Measurements from ENCODE around the gene RBM20. TPM values are rescaled to one million over a fixed set of nuclear protein-coding genes. Genes with fewer than 3 reads are reported as not detected.

The RBM20 gene
- total and polyA plus RNA-seq, 2 of the 13 experiments (the other 11 are each of a cell fraction or from before 2014, with no cell fraction given): 0.02 to 0.22 TPM

- TF ChIP-seq ZNF281 (CRISPR knock-in tag; IDR thresholded peaks at IDR 0.05; ENCODE audit: borderline replicate concordance) (peak; percentile 95), ZNF75D (CRISPR knock-in tag; IDR thresholded peaks at IDR 0.05; ENCODE audit: borderline replicate concordance) (no peak), ELF3 (CRISPR knock-in tag; IDR thresholded peaks at IDR 0.05) (peak; percentile 61; the same call in 1 of the 2 replicates), PAXIP1 (CRISPR knock-in tag; conservative IDR thresholded peaks at IDR 0.05) (peak; percentile 91), MEIS2 (CRISPR knock-in tag; IDR thresholded peaks at IDR 0.05) (peak; percentile 60; the same call in 1 of the 2 replicates), FOXA3 (CRISPR knock-in tag; IDR thresholded peaks at IDR 0.05) (peak; percentile 93), ZNF543 (CRISPR knock-in tag; IDR thresholded peaks at IDR 0.05) (peak; percentile 43; the same call in 1 of the 2 replicates), EP300 (IDR thresholded peaks at IDR 0.05; ENCODE audit: low read depth in 2 of 2, low read length in 2 of 2) (peak; percentile 29 to 81; a peak in 2 of 4 replicates), EP300 (CRISPR knock-in tag; IDR thresholded peaks at IDR 0.05; ENCODE audit: borderline replicate concordance) (peak; percentile 61; the same call in 1 of the 2 replicates), SIX4 (CRISPR knock-in tag; IDR thresholded peaks at IDR 0.05) (0 out of 2 replicates have a peak, but pooled peaks have one; percentile 13), NONO (IDR thresholded peaks at IDR 0.05) (no peak), NONO (CRISPR knock-in tag; conservative IDR thresholded peaks at IDR 0.05) (peak; percentile 46; the same call in 1 of the 2 replicates), ZBTB40 (IDR thresholded peaks at IDR 0.05) (no peak), ZBTB40 (CRISPR knock-in tag; IDR thresholded peaks at IDR 0.05) (peak; percentile 39; the same call in 1 of the 2 replicates)
Observed at GRCh38 chr10:110840225-110840922, 196.2 kb downstream of the RBM20 start (continued).
